ENCODE measurements around the gene RSBN1.

RSBN1 gene

GRCh38 chr1:113784104-113784779, 28.0 kb downstream of the RSBN1 start:
- DNase-seq (ENCODE audit: extremely low read depth, low read depth): no peak
- H3K4me3 ChIP-seq (replicated peaks; ENCODE audit: low read depth, low read length): no peak overlapping the region
- TF ChIP-seq CTCF (IDR thresholded peaks at IDR 0.05; ENCODE audit: low read depth, low read length, missing control alignments): no peak

- no peak overlapping the region for H3K4me3 ChIP-seq (replicated peaks; ENCODE audit: low read depth, low read length)
- TF ChIP-seq CTCF (IDR thresholded peaks at IDR 0.05; ENCODE audit: low read depth, low read length, missing control alignments): no peak
- DNase-seq (ENCODE audit: extremely low read depth, low read depth): no peak
These were observed 28.8 kb downstream of the RSBN1 start for GRCh38 chr1:113783254-113784103.

GRCh38 chr1:113782406-113782805, 29.9 kb downstream of the RSBN1 start:
- no peak for TF ChIP-seq CTCF (IDR thresholded peaks at IDR 0.05; ENCODE audit: low read depth, low read length, missing control alignments)
- no peak for DNase-seq (ENCODE audit: extremely low read depth, low read depth)
- H3K4me3 ChIP-seq (replicated peaks; ENCODE audit: low read depth, low read length): no peak overlapping the region

GRCh38 chr1:113780374-113781146, 31.7 kb downstream of the RSBN1 start:
- H3K4me3 ChIP-seq (replicated peaks; ENCODE audit: low read depth, low read length): no peak overlapping the region
- TF ChIP-seq CTCF (IDR thresholded peaks at IDR 0.05; ENCODE audit: low read depth, low read length, missing control alignments): no peak
- no peak for DNase-seq (ENCODE audit: extremely low read depth, low read depth)

- TF ChIP-seq CTCF (IDR thresholded peaks at IDR 0.05; ENCODE audit: low read depth, low read length, missing control alignments): no peak
- no peak overlapping the region for H3K4me3 ChIP-seq (replicated peaks; ENCODE audit: low read depth, low read length)
- DNase-seq (ENCODE audit: extremely low read depth, low read depth): no peak
These were observed 32.7 kb downstream of the RSBN1 start for GRCh38 chr1:113779542-113779941.

GRCh38 chr1:113777561-113777960, 34.7 kb downstream of the RSBN1 start:
- no peak overlapping the region for H3K4me3 ChIP-seq (replicated peaks; ENCODE audit: low read depth, low read length)
- DNase-seq (ENCODE audit: extremely low read depth, low read depth): no peak
- TF ChIP-seq CTCF (IDR thresholded peaks at IDR 0.05; ENCODE audit: low read depth, low read length, missing control alignments): no peak
